DOHH2 (cell line): Measurements from ENCODE around the gene COL26A1.

Experiments used
- H3F3A ChIP-seq: fragments of 200-600 bp; sonication (generic), shearing (Covaris generic); 2 replicates; pipeline ENCODE4 v1.6.0; 2016; ENCODE audit warnings: antibody characterized with exemption, mild to moderate bottlenecking; ENCODE audit not compliant: control insufficient read depth, insufficient read depth
- H3K27ac ChIP-seq: fragments of 200-600 bp; sonication (generic); 2 replicates; pipeline ENCODE4 v1.5.1; 2014; ENCODE audit warnings: low read depth, mild to moderate bottlenecking, low read length, moderate library complexity
- H3K27me3 ChIP-seq: fragments of 200-600 bp; sonication (generic); 2 replicates; pipeline ENCODE4 v1.6.1; 2014; ENCODE audit warnings: mild to moderate bottlenecking, low read length, mixed read lengths; ENCODE audit not compliant: control insufficient read depth
- H3K36me3 ChIP-seq: fragments of 200-600 bp; sonication (generic); 2 replicates; pipeline ENCODE4 v1.6.1; 2014; ENCODE audit warnings: mild to moderate bottlenecking, low read length, moderate library complexity, mixed read lengths; ENCODE audit not compliant: control insufficient read depth
- H3K4me1 ChIP-seq: fragments of 200-600 bp; sonication (generic); 2 replicates; pipeline ENCODE4 v1.6.1; 2014; ENCODE audit warnings: mild to moderate bottlenecking, low read length, mixed read lengths; ENCODE audit not compliant: control insufficient read depth
- H3K4me2 ChIP-seq: fragments of 200-600 bp; sonication (generic); 2 replicates; pipeline ENCODE4 v1.6.0; 2014; ENCODE audit warnings: mild to moderate bottlenecking, low read length, moderate library complexity
- H3K4me3 ChIP-seq: fragments of 200-600 bp; sonication (generic); 2 replicates; pipeline ENCODE4 v1.5.1; 2014; ENCODE audit warnings: mild to moderate bottlenecking, low read length, mixed read lengths
- H3K79me2 ChIP-seq: fragments of 200-600 bp; sonication (generic); 2 replicates; pipeline ENCODE4 v1.6.1; 2014; ENCODE audit warnings: mild to moderate bottlenecking, low read length, mixed read lengths; ENCODE audit not compliant: control insufficient read depth
- H3K9me2 ChIP-seq: fragments of 200-600 bp; sonication (generic); replicated peaks from 2 replicates; pipeline ENCODE4 v1.6.1; 2014; ENCODE audit warnings: mild to moderate bottlenecking, low read length, mixed read lengths; ENCODE audit not compliant: control insufficient read depth
- H3K9me3 ChIP-seq: fragments of 200-600 bp; sonication (generic); 2 replicates; pipeline ENCODE4 v1.6.1; 2014; ENCODE audit warnings: antibody characterized with exemption, low read length, mixed read lengths; ENCODE audit not compliant: control insufficient read depth, insufficient read depth
- H4K20me1 ChIP-seq: fragments of 200-600 bp; sonication (generic); 2 replicates; pipeline ENCODE4 v1.6.0; 2014; ENCODE audit warnings: low read depth, mild to moderate bottlenecking, antibody characterized with exemption, low read length, moderate library complexity; ENCODE audit not compliant: control insufficient read depth, insufficient read depth
- CTCF ChIP-seq: fragments of 200-600 bp; sonication (generic); IDR thresholded peaks from one replicate; pipeline ENCODE4 v1.5.1; 2014; ENCODE audit warnings: antibody characterized with exemption, mild to moderate bottlenecking, low read depth, low read length; ENCODE audit not compliant: poor library complexity, severe bottlenecking
- EZH2phosphoT487 ChIP-seq: fragments of 200-600 bp; sonication (generic); IDR thresholded peaks from 2 replicates; pipeline ENCODE4 v1.6.1; 2017; ENCODE audit warnings: borderline replicate concordance, mild to moderate bottlenecking, antibody characterized with exemption, low read length, moderate library complexity, mixed read lengths

Gene COL26A1

GRCh38 chr7:101365956-101366355 is 3.3 kb downstream of the COL26A1 start:
- Histone ChIP-seq H3K4me2 (no peak overlapping the region), H3K9me3 (no peaks in the 10 kb centered on the region), H3K4me3 (no peak overlapping the region), H4K20me1 (peaks cover 2% of the 10 kb centered on the region; the same call in 1 of the 2 replicates), H3F3A (no peaks in the 10 kb centered on the region), H3K9me2 (no peaks in the 10 kb centered on the region), H3K79me2 (no peaks in the 10 kb centered on the region), H3K4me1 (peaks cover 10% of the 10 kb centered on the region), H3K27ac (no peak overlapping the region), H3K36me3 (no peaks in the 10 kb centered on the region), H3K27me3 (peaks cover 9% of the 10 kb centered on the region)
- TF ChIP-seq EZH2phosphoT487 (no peak), CTCF (no peak)

GRCh38 chr7:101367676-101368075 is 5.0 kb downstream of the COL26A1 start:
- Histone ChIP-seq H3K27ac (no peak overlapping the region), H3K27me3 (peaks cover 12% of the 10 kb centered on the region), H3K4me1 (peaks cover 12% of the 10 kb centered on the region), H3K4me3 (no peak overlapping the region), H3K36me3 (no peaks in the 10 kb centered on the region), H3K4me2 (no peak overlapping the region), H3K9me2 (no peaks in the 10 kb centered on the region), H3F3A (no peaks in the 10 kb centered on the region), H3K79me2 (no peaks in the 10 kb centered on the region), H3K9me3 (no peaks in the 10 kb centered on the region), H4K20me1 (peaks cover 2% of the 10 kb centered on the region; the same call in 1 of the 2 replicates)
- TF ChIP-seq CTCF (no peak), EZH2phosphoT487 (no peak)

- no peak overlapping the region for H3K4me3 ChIP-seq
These were observed 5.9 kb downstream of the COL26A1 start for GRCh38 chr7:101368422-101369165.

More at GRCh38 chr7:101368422-101369165, 5.9 kb downstream of the COL26A1 start:
- Histone ChIP-seq H3K79me2 (no peaks in the 10 kb centered on the region), H3K4me1 (peaks cover 12% of the 10 kb centered on the region), H3K36me3 (no peaks in the 10 kb centered on the region), H3K9me2 (no peaks in the 10 kb centered on the region), H3K27ac (no peak overlapping the region), H3K9me3 (no peaks in the 10 kb centered on the region), H3K4me2 (no peak overlapping the region), H3F3A (no peaks in the 10 kb centered on the region), H3K27me3 (peaks cover 15% of the 10 kb centered on the region), H4K20me1 (peaks cover 2% of the 10 kb centered on the region; the same call in 1 of the 2 replicates)
- TF ChIP-seq EZH2phosphoT487: no peak
- TF ChIP-seq CTCF: no peak
